COLO668 (cell line): ENCODE measurements around the gene ALDH9A1.
"Not testable (repeated sequence)": the region's sequence is repeated elsewhere in the genome, so short reads cannot be mapped to it uniquely, and the experiment has no call there.

Source experiments
- DNase-seq: peaks from one replicate; lab custom pipeline; 2025; ENCODE audit not compliant: unreplicated experiment; lab: John Stamatoyannopoulos, UW

The ALDH9A1 gene

GRCh38 chr1:165688046-165688445 lies 10.3 kb downstream of the ALDH9A1 start:
- DNase-seq: no peak

GRCh38 chr1:165686971-165687433 lies 11.4 kb downstream of the ALDH9A1 start:
- no peak for DNase-seq

- DNase-seq: no peak
Measured at GRCh38 chr1:165686121-165686970, 12.0 kb downstream of the ALDH9A1 start.

GRCh38 chr1:165683848-165684485 lies 14.4 kb downstream of the ALDH9A1 start:
- no peak for DNase-seq

- DNase-seq: not testable (repeated sequence)
Measured at GRCh38 chr1:165680773-165681172, 17.6 kb downstream of the ALDH9A1 start.

GRCh38 chr1:165680303-165680702 lies 18.1 kb downstream of the ALDH9A1 start:
- no peak for DNase-seq

GRCh38 chr1:165679282-165680036 lies 18.9 kb downstream of the ALDH9A1 start:
- no peak for DNase-seq

- DNase-seq: no peak
Measured at GRCh38 chr1:165678509-165678908, 19.9 kb downstream of the ALDH9A1 start.

GRCh38 chr1:165675794-165676193 lies 22.6 kb downstream of the ALDH9A1 start:
- DNase-seq: no peak

- DNase-seq: no peak
Measured at GRCh38 chr1:165674599-165674998, 23.8 kb downstream of the ALDH9A1 start.

GRCh38 chr1:165671526-165671925 lies 26.8 kb downstream of the ALDH9A1 start:
- DNase-seq: no peak

GRCh38 chr1:165668184-165668583 lies 30.2 kb downstream of the ALDH9A1 start:
- no peak for DNase-seq

GRCh38 chr1:165666152-165666825 lies 32.1 kb downstream of the ALDH9A1 start:
- DNase-seq: no peak

- no peak for DNase-seq
Measured at GRCh38 chr1:165662186-165662585, 36.2 kb downstream of the ALDH9A1 start.

- no peak for DNase-seq
Measured at GRCh38 chr1:165661703-165662102, 36.7 kb downstream of the ALDH9A1 start.

- no peak for DNase-seq
Measured at GRCh38 chr1:165659581-165659895, 38.8 kb downstream of the ALDH9A1 start.

- not testable (repeated sequence) for DNase-seq
Measured at GRCh38 chr1:165658766-165659580, 39.4 kb downstream of the ALDH9A1 start.

GRCh38 chr1:165650981-165651625 lies 47.3 kb downstream of the ALDH9A1 start:
- DNase-seq: no peak

- no peak for DNase-seq
Measured at GRCh38 chr1:165648919-165649572, 49.3 kb downstream of the ALDH9A1 start.
